IMR-90 (cell line): ENCODE results near the gene PTRH2.

Source experiments
- CEBPB ChIP-seq: IDR thresholded peaks from 2 replicates; pipeline ENCODE4 v1.6.1; 2012; ENCODE audit warnings: low read depth, low read length, improper control_type of control experiment
- CTCF ChIP-seq: conservative IDR thresholded peaks from 2 replicates; pipeline ENCODE4 v1.5.1; 2012; ENCODE audit warnings: mild to moderate bottlenecking, low read depth, low read length, improper control_type of control experiment
- ELK1 ChIP-seq: fragments of 150-350 bp; IDR thresholded peaks from 2 replicates; pipeline ENCODE4 v1.6.1; 2016; ENCODE audit warnings: low read depth, mild to moderate bottlenecking, low read length, moderate library complexity, borderline replicate concordance
- MAFK ChIP-seq: IDR thresholded peaks from 2 replicates; pipeline ENCODE4 v1.6.1; 2012; ENCODE audit warnings: low read depth, low read length, improper control_type of control experiment
- POLR2A ChIP-seq: IDR thresholded peaks from 2 replicates; pipeline ENCODE4 v1.6.1; 2012; ENCODE audit warnings: mild to moderate bottlenecking, low read depth, low read length
- RAD21 ChIP-seq: IDR thresholded peaks from 2 replicates; pipeline ENCODE4 v1.6.1; 2012; ENCODE audit warnings: low read length, improper control_type of control experiment

- TF ChIP-seq CTCF (no peak), ELK1 (no peak), RAD21 (no peak), POLR2A (no peak), MAFK (no peak), CEBPB (no peak)
These were observed 18.7 kb downstream of the PTRH2 start for GRCh38 chr17:59688496-59688895.
